GM19455 (cell line): ENCODE results near the gene LAMA3.
A peak's percentile ranks its signal among the peaks of the same experiment; 100 is the strongest.

ENCODE experiments used
- ATAC-seq: cut with Tn5 transposase; IDR thresholded peaks from one replicate; pipeline ENCODE4 v1.9.1; 2021; ENCODE audit not compliant: unreplicated experiment

The LAMA3 gene

DNA sequence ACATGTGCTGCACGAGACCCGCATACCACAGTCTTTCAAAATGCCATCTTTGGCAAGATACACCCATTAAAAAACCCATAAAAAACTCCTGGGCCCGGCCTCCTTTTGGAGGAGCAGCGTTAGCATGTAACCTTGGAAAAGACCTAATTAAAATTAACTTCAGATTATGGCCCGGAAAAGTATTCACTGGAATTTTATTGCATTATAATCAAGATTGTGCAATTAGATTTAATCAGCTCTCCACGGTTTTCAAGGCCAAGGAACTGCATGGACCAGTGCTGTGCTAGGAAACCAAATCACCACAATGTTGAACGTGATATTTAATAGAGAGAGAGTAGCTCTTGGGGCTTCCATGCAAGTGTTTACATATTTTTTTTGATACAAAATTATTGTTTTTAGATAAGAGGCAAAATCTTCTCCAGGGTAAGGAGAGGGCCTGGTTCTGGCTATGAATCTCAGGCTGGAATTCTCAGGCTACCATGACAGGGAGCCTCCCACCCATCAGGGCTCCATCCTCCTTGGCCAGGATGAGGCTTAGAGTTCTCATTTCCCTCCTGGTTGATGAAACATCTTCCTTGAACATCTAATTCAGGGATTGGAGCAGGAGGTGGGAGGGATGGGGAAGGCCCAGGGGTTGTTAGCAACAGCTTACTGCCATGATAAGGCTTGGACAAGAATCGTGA, 243.3 kb downstream of the LAMA3 start:
- no peak for ATAC-seq

DNA sequence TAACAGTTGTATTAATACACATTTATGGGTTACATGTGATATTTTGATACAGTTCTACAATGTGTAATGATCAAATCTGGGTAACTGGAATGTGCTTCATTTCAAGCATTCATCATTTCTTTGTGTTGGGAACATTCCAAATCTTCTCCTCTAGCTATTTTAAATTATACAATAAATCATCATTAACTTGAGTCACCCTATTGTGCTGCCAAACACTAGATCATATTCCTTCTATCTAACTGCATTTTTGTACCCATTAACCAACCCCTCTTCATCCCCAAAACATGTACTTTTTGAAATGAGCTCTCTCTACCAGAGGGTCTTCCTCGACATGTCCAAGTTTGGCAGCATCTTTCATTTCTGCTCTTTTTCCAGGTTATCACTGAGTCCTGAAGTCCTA, 244.2 kb downstream of the LAMA3 start:
- ATAC-seq = no peak

DNA sequence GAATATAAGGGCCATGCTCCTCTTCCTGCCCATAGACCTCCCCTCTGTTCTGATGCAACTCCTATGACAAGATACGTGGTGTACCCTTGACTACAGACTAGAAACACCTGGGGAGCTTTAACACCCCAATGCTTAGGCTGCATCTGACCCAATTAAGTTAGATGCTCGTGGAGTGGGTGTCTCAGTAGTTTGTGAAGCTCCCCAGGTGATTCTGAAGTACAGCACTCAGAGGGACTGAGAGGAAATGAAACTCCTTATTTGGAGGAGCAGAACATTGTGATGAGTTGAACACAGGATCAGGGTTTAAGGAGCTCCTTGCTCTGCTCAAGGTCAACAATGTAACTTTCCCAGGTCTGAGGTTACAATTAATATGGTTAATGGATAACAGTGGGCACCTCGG, 245.0 kb downstream of the LAMA3 start:
- no peak for ATAC-seq

DNA sequence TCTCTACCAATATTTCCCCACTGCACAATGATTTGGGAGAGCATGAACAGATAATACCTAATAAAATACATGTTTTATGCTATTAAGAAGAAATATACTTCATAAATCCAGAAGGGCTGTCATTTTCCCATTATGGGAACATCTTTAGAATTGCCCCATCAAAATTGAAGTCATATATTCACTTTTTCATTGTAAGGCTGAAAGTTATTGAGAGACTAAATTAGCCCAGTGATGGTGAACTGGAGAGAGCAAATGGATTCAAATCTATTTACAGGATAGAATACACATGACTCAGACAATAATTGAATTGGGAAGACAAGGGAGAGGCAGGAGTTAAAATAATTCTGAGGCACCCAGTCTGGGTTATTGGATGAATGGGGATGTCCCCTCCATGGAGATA, 245.6 kb downstream of the LAMA3 start:
- ATAC-seq = no peak

DNA sequence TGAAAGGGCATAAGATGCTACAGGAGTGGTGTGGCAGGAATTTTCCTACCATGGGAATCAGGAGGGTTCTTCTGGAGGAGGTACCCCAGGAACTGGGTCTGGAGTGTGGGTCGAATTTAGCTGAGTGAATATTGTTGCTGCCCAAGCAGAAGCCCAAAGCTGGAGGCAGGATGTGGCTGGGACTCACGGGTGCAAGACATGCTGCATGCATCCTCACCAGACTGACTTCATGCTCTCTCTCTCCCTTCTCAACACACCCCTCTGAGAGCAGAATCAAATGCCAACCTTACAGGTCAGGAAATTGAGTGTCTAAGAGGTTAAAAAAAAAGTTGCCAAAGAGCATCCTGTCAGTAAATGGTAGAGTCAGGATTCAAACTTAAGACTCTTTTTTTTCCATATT, 246.6 kb downstream of the LAMA3 start:
- ATAC-seq = no peak

GRCh38 chr18:23936381-23936958, 247.2 kb downstream of the LAMA3 start:
- ATAC-seq = no peak

GRCh38 chr18:23938043-23938756, 248.9 kb downstream of the LAMA3 start:
- peak; percentile 52 for ATAC-seq

DNA sequence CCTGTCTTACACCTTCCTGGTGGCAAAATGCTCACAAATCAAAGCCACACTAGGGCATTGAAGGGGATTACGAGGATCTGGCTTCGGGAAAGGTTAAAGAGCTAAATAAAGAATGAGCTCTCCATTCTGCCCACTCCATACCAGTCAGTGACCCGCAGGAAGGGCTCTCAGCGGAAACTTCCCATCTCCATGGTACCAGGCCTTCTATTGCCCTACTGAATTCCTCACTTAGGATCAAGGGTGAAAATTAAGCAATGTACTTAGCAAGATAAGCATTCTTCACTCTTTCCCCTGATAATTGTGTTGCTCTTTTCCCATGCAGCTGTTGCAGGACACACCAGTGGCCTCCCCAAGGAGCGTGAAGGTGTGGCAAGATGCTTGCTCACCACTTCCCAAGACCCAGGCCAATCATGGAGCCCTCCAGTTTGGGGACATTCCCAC, 249.7 kb downstream of the LAMA3 start:
- no peak for ATAC-seq

GRCh38 chr18:23939366-23939765, 250.1 kb downstream of the LAMA3 start:
- ATAC-seq = no peak

GRCh38 chr18:23939896-23940295, 250.6 kb downstream of the LAMA3 start:
- no peak for ATAC-seq

- no peak for ATAC-seq
These were observed 252.5 kb downstream of the LAMA3 start for GRCh38 chr18:23941791-23942190.

DNA sequence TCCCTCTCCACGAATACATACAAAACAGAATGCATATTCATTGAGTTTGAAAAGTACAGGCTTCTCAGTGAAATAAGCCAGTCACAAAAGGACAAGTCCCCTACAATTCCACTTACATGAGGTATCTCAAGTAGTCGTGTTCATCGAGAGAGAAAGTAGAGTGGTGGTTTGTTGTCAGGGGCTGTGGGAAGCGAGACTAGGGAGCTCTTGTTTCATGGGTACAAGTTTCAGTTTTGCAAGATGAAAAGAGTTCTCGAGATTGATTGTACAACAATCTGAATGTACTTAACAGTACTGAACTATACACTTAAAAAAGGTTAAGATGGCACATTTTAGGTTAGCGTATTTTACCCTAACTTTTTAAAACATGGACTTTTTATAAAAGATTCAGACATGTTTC, 253.9 kb downstream of the LAMA3 start:
- ATAC-seq = peak; percentile 71

DNA sequence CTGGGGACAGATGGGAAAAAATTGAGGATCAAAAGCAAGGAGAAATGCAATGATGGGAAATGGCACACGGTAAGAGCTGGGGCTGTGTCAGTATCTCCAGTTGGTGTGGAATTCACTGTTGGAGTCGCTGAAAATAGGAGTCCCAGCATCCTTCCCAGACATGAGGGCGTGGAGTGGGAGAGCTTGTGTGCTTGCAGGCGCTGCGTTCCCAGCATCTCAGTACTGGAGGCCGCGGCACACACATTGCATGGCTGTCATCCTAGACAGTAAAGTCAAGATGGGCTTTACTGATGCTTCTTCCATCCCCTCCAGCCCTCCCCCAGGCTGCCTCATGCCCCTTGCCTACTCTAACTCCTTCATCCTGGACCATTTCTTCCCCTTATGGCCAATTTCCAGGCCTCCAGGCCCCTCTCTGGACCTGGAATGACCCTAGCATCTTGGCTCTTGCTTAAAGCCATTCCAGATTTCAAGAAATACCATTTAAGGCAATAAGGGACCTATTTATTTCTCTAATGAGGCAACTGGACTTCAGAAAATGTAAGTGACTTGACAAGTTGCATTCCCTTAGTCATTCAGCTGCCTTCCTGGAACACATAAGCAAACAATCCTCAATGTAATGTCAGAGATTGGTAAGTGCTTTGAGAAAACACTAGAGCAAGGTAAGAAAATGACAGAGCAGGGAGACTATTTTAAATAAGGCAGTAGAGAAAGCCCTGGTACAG, 254.8 kb downstream of the LAMA3 start:
- ATAC-seq = no peak

DNA sequence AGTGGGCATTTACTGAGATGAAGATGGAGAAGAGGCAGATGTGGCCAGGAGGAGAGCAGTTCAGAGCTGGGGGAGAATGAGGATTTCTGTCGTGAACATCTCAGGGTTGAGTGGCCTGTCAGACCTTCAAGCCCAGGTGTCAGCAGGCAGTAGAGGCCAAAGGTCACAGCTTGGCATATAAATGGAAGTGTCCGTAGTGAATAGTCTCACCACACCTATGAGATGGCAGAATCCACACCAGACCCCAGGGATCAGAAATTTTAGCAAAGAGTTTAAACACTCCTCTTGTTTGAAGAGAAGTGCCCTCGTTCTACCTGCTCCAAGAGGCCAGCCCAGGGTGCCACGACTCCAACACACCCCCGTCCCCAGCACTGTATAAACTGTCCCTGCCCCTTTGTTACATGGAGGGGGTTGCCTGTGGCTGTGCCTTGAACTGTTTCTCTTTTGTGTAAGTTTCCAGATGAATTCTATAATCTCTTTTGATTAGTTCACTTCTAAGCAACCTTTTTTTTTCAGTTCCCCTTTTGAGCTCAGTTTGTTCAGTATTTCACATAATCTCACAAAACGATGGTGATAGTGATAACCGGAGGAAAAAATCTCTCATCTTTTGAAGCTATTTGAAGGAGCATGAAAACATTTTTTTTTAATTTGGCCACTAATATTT, 256.3 kb downstream of the LAMA3 start:
- ATAC-seq = no peak

DNA sequence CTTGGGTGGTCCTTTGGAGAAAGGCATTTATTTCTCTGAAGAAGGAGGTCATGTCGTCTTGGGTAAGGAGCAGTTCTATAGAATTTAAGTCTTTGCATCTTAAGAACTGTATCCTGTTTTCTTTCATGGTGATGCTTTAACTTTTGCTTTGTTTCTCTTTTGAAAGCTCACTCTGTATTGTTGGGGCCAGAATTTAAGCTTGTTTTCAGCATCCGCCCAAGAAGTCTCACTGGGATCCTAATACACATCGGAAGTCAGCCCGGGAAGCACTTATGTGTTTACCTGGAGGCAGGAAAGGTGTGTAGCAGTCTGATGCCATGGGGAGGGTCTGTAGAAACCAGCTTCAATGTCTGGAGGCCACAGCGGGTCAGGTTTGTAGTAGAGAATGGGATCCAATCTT, 260.6 kb downstream of the LAMA3 start:
- ATAC-seq = no peak

DNA sequence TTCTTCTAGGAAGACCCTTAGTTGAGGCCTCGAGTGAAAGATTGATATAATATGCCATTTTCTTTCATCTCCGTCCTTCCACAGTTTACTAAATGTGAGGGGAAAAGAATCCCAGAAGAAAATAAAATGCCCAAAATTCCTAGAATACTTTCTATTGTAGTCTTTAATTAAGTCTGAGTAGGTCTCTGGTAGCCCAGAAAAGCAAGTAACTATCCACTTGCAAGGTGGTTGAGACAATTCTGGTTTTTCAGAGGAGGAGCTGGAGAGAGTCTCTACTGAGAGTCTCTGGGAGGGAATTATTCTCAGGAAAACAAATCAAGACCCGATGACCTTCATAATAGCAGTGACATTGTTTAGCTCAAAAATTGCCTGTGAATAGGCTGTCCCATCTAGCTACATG, 261.4 kb downstream of the LAMA3 start:
- ATAC-seq = no peak

DNA sequence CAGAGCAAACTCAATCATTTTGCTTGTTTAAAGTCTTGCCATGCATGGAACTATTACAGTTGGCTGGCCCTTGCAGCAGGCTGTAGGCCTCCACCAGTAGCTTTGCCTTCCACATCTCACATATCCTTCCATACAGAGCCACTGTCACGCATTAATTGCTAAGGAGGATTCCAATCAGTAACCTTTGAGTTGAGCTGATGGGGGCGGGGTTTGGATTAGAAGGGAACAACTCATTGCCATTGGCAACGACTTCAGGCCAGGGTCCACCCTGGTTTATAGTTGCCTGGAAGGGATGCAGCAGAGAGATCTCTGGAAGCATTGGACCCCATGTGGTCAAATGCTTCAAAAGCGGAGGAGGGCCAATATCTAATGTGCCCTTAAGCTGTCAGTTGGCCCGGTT, 262.0 kb downstream of the LAMA3 start:
- ATAC-seq = no peak

- no peak for ATAC-seq
These were observed 264.7 kb downstream of the LAMA3 start for GRCh38 chr18:23953984-23954383.

GRCh38 chr18:23956483-23956882, 267.2 kb downstream of the LAMA3 start:
- ATAC-seq = no peak

DNA sequence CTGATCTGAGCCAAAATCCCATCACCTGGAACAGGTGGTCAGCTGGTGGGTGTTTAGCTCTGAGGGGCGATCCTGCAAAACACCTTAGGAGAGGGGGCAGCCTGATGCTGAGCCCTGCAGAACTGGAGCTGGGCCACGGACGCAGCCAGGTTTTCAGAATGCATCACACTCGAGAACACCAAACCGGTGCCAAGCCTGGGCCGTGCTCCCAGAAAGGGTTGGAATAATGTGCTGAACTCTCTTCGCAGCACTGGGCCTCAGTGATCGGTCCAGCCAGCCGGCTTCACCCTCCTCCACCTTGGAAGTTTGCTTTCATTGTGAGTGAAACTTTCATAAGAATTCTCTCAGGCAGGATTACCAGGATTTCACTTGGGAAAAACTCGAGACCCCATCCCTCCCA, 268.8 kb downstream of the LAMA3 start:
- no peak for ATAC-seq

DNA sequence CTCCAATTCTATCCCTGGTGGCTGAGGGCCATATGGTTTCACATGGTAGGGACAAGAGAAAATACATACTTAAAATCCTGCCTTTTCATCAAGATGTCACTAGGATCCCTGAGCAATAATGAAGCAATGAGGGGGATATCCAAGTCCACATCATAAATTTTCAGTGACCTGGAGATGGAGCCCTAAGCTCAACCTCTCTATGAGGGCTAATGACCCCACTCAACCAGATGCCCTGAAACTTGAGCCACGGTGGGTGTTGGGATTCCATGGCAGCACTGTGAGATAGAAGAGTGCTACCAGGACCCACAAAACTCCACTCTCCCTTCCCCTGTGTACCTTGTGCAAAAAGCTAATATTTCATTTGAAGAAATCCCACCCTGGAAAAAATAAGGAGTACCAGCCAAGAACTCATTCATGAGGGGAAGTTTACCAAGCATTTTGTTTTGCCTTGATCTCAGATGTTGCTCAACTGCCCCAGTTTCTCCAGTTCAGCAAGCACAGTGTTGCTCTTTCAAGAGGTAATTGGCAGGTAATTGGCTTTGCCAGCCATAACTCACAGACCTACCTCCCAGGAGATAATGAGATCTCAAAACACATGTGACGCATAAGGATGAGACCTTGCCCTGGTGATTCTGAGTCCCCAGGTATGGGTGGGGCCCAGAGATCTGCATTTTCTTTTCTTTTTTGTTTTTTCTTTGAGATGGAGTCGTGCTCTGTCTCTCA, 274.4 kb downstream of the LAMA3 start:
- no peak for ATAC-seq
